HepG2 (cell line): ENCODE measurements around the gene SIVA1. TPM values are rescaled to one million over a fixed set of nuclear protein-coding genes. Genes with fewer than 3 reads are reported as not detected.
A peak's percentile ranks its signal among the peaks of the same experiment; 100 is the strongest.

ENCODE experiments used
- HIC2 ChIP-seq: sonication (generic); formaldehyde crosslinking; IDR thresholded peaks from 2 replicates; pipeline ENCODE4 v1.9.0; 2022; ENCODE audit warnings: low read depth, missing genetic modification reagents
- MYPOP ChIP-seq: sonication (generic); formaldehyde crosslinking; IDR thresholded peaks from 2 replicates; pipeline ENCODE4 v1.8.1; 2023; ENCODE audit warnings: mild to moderate bottlenecking, moderate library complexity, missing genetic modification reagents
- NR0B2 ChIP-seq: sonication (generic); formaldehyde crosslinking; IDR thresholded peaks from 2 replicates; pipeline ENCODE4 v1.4.0; 2020; ENCODE audit warnings: mild to moderate bottlenecking, missing genetic modification reagents
- PLRG1 ChIP-seq: fragments of 450-650 bp; conservative IDR thresholded peaks from 2 replicates; pipeline ENCODE4 v1.6.1; 2016
- ZBED4 ChIP-seq: sonication (generic); formaldehyde crosslinking; IDR thresholded peaks from 2 replicates; pipeline ENCODE4 v1.4.0; 2020; ENCODE audit warnings: missing genetic modification reagents, borderline replicate concordance
- ZBTB38 ChIP-seq: sonication (generic); formaldehyde crosslinking; IDR thresholded peaks from 2 replicates; pipeline ENCODE4 v1.5.1; 2020; ENCODE audit warnings: mild to moderate bottlenecking, missing genetic modification reagents
- ZNF292 ChIP-seq: sonication (generic); formaldehyde crosslinking; IDR thresholded peaks from 2 replicates; pipeline ENCODE4 v1.8.1; 2022; ENCODE audit warnings: mild to moderate bottlenecking, low read depth, missing genetic modification reagents, borderline replicate concordance
- ZNF318 ChIP-seq: sonication (generic); formaldehyde crosslinking; IDR thresholded peaks from 2 replicates; pipeline ENCODE4 v1.4.0; 2020; ENCODE audit warnings: mild to moderate bottlenecking, missing genetic modification reagents
- ZNF335 ChIP-seq: sonication (generic); formaldehyde crosslinking; IDR thresholded peaks from 2 replicates; pipeline ENCODE4 v1.4.0; 2020; ENCODE audit warnings: missing genetic modification reagents
- ZSCAN22 ChIP-seq: sonication (generic); formaldehyde crosslinking; IDR thresholded peaks from 2 replicates; pipeline ENCODE4 v1.4.0; 2020; ENCODE audit warnings: mild to moderate bottlenecking, missing genetic modification reagents
- polyA plus RNA-seq, 8 experiments: library from polyadenylated mRNA; depleted of rRNA in 3 of 8; stranded (reverse) in 7 of 8; unstranded in 1 of 8; fragments of >200 nt; fragmentation: Illumina TruSeq in 4 of 8; extraction: Trizol in 4 of 8; gene quantifications; 2 replicates each; pipeline versions ENCODE4 v1.2.1 to v1.2.3, GENCODE V29; 2011 to 2016; ENCODE audit warnings: low read depth in 4 of 8, missing spikeins in 1 of 8, mixed read lengths in 1 of 8; ENCODE audit not compliant: insufficient read depth in 1 of 8
- total RNA-seq, 5 experiments: library from RNA; depleted of rRNA; stranded (reverse); fragments of >200 nt; fragmentation: Illumina TruSeq; extraction: Trizol; gene quantifications; 2 replicates each; pipeline ENCODE4 v1.2.3, GENCODE V29; 2016; ENCODE audit warnings: low read depth in 1 of 5

The SIVA1 gene
- total and polyA plus RNA-seq, 2 of the 13 experiments (the other 11 are each of a cell fraction or from before 2014, with no cell fraction given): 123 to 186 TPM

GRCh38 chr14:104801520-104802393 is 48.8 kb downstream of the SIVA1 start (continued):
- no peak for TF ChIP-seq ZNF318
- TF ChIP-seq ZSCAN22 (CRISPR knock-in tag): no peak
- 0 out of 2 replicates have a peak, but pooled peaks have one; percentile 23 for TF ChIP-seq ZBTB38 (CRISPR knock-in tag)
- no peak for TF ChIP-seq PLRG1
- TF ChIP-seq ZNF292: no peak
- peak; percentile 71; the same call in 1 of the 2 replicates for TF ChIP-seq HIC2 (CRISPR knock-in tag)
- no peak for TF ChIP-seq NR0B2 (CRISPR knock-in tag)
- TF ChIP-seq ZBED4 (CRISPR knock-in tag): no peak
- no peak for TF ChIP-seq ZNF335
- TF ChIP-seq MYPOP (CRISPR knock-in tag): no peak
